Measurements from ENCODE around the gene HOXD10.

HOXD10 gene

DNA sequence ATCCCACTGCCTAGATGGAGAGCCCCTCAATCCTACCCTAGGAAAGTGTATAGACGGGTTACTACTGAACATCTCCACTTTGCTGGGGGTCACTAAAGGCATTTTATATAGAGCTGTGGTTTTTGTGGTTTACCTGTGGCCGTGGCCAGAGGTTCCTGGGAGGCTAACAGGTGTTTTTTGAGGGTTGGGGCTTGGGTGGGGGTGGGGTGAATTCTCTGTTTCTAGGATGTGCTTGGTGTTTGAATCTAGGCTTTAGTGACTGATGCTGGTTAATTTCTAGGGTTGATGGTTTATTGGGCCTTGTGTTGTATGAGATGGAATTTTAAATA, 20.6 kb downstream of the HOXD10 start:
- DNase-seq (ENCODE audit: low read depth), result no peak

DNA sequence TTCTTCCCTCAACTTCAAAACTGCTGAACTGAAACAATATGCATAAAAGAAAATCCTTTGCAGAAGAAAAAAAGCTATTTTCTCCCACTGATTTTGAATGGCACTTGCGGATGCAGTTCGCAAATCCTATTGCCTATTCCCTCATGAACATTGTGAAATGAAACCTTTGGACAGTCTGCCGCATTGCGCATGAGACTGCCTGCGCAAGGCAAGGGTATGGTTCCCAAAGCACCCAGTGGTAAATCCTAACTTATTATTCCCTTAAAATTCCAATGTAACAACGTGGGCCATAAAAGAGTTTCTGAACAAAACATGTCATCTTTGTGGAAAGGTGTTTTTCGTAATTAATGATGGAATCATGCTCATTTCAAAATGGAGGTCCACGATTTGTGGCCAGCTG, 21.3 kb downstream of the HOXD10 start:
- DNase-seq (ENCODE audit: low read depth), result no peak

DNA sequence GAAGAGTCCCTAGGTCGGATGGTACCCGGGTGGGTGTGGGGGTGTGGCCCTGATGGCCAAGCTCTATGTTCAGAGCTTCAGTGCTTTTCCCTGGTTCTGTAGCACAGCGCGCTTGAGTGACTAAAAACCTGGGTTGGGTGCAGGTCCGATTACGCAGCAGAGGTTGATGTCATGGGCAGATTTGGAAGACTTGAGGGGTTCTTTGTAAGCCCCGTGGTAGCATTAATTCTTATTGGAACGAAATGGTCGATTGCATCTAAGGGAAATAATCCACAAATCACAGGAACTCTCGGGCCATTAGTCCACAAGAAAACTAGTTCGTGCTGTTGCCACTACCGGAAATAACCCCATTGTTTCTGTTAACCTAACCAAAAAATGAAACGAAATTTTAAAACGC, 21.9 kb downstream of the HOXD10 start:
- no peak for DNase-seq (ENCODE audit: low read depth)

DNA sequence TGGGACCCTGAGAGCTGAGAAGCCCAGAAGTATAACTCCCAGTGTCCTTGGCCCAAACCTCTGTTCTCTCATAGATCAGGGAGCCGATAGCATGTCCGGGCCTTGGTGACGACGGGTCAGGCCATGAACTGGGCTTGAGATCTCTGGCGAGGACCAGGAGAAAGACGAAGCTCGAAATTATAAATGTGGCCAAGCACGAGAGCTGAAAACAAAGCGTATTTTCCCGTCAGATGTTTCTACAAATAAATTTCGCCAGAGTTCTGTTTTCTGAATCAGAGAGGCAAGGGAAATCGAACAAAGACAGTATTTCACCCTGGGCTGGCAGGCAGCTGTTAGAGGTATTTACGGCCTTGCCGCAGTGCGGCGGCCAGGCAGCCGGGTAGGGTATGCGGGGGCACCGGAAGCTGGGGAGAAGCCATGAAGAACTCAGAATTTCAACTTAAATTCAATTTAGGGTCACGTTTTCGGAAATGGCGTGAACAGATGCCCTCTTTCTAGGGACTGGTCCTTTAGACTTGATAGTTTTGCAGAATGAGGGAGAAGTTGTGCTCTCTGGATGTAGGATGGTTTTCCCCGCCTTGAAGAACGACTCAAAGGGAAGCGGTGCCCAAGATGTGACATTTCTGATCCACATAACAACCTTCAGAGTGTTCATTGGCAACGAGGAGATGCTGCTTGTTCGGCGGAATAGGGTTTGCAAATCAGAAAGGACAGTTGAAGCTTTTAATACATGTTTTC, 22.5 kb downstream of the HOXD10 start:
- DNase-seq (ENCODE audit: low read depth), result no peak

DNA sequence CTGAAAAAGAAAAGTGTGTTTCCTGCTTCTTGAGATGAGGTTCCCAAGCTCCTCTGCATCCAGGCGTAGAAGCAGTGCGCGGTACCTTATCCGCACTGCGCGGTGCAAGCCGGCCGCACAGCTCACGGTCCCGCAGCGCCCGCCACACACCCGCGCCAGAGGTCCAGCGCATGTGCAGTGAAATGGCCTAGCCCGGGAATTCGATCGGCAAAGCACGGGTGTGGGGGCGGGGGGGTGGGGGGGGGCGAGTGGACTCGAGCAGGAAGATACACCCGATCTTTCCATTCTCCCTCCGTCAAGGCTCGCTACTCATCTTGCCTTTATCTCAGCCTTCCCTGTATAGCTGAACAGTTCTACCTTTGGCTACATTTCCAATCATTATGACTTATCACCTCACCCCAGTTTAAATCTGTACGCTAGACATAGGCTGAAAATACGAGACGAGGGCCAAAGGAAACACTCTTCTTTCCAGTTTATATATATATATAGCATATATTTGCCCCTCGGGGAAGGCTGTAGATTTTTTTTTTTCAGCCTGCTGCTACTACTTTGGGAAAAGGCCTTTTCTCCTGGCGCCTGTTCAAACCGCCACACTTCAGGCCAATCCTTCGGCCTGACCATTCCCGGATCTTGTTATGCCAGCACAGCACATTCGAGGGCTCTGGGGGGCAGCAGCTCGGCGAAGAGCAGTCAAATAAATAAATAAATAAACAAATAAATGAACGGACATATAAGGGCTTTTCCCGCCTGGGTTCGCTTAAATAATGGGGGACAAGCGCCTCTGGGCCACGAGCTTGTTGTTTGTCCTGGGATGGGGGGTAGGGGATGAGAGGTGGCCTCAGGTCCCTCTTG, 23.3 kb downstream of the HOXD10 start:
- DNase-seq (ENCODE audit: low read depth), result no peak

DNA sequence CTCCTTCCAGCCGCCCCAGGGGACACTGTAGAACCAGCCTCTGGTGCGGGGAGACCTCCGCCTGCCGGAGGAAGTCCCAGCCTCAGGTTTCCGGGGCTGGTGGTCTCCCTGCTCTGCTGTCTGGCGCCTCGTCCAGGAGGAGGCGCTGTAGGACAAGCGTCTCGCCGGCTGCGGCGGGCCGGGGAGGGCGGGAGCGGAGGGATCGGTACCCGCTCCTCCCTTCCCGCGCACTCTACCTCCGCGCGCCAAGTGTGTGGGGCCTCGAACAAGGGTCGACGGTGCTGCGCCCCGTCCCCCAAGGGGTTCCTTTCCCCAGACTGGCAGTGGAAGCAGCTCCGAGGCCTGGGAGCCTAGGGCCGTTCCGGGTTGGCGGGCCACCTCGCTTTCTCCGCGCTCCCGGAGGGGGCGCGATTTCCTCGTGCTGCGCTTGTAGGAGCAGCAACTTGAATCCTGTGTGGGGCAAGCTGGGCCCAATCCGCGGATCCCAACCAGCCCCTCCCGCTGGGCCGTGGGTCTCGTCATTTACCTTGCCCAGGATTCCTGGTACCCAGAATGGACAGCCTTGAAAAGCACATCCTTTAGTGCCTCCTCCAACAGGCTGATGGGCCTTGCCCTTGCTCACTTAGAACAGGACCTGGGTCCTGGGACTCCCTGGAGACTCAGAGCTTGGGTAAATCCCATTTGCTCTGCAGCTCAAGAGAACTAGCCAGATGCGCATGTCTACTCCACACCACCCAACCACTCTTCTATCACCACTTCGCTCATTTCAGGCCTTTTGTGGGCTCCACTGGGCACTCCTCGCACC, 24.1 kb downstream of the HOXD10 start:
- DNase-seq (ENCODE audit: low read depth), result peak; percentile 50

DNA sequence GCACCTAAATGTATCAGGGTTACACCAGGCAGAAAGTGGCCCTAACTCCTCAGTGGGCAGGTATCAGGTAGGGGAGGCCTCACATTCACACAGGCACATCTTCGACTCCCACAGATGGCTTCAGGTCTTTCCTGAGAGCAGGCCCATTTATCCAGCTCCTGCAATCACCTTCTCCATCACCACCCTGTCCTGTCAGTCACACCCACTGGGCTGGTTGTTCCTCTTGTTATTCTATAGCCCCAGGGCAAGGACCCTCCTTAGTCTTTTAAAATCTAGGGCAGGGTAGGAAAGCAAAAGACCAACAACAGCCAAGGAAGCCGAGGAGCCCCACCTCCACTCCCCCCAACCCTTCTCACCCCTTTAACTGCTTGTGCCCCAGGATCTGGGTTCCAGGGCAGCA, 25.7 kb downstream of the HOXD10 start:
- DNase-seq (ENCODE audit: low read depth), result no peak

DNA sequence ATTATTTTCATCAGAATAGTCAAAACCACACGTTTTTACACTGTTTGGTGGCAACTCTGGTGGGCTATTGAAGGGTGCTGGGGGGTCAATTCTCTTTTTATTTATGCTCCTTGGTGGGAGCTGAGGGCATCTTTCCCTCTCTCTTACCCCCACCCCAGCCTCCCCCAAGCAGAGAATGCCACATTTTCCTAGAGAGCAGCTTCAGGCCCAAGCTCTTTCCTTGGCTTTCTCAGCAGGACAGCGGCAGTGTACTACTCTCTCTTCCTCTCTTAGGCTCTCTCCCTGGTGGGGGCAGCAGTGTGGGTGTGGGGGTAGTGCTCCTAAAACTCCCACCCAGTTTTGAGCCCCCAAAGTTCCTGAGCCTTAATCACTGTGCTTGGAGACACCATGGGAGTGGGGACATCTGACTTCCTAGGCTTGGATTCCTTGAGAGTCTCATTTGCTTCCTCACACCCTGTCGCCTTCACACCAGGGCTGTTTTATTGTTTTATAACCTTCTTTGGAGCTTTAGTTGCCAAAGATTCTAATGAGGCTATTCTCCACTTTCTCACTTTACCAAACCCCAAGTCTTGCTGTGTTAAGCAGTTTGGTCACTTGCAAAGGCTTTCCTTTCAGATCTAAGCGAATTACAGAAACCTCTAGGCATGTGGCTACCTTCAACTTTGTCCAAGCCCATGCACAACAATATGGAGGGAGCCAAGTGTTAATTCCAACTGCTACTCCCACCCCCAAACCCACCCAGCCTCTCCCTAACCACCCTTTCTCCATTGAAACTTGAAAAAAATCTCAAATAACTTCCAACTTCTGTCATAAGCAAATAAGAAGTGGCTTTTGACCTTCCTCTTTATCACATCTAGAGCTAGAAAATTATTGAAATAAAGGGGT, 28.7 kb downstream of the HOXD10 start:
- DNase-seq (ENCODE audit: low read depth), result no peak

DNA sequence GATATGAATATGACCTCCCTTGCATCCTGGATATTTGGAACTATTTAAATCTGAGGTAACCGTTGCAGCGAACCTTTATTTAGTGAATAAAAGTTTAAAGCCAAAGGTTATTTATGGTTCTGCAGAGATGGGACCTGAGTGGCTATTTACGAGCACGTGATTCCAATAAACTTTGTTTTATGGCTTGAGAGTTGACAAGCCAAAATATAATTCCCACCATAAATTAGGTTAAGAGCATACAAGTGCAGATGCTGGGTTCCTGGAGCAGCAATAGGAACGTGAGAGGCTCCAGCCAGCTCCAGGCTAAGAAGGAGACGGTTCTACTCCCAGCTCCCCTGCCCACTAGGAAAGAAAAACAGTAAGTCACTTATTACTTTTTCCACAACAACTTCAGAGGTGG, 29.5 kb downstream of the HOXD10 start:
- no peak for DNase-seq (ENCODE audit: low read depth)

DNA sequence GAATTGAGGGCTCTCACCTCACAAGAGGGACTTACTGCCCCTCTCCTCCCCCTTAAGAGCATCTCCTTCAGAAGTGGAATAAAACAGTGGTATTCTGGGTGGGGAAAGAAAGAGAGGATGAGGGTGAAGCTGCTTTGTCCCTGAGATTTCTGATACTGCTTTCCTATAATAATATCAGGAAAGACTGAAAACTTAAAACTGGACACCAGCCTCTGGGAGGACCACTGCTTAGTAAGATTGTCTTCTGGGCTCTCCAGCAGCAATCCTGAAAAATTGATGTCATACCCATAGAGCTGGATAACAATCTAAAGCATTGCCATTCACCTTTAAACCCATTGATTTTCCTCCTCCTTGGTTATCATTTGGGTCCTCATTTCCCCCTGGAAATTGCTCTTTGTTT, 30.1 kb downstream of the HOXD10 start:
- no peak for DNase-seq (ENCODE audit: low read depth)

DNA sequence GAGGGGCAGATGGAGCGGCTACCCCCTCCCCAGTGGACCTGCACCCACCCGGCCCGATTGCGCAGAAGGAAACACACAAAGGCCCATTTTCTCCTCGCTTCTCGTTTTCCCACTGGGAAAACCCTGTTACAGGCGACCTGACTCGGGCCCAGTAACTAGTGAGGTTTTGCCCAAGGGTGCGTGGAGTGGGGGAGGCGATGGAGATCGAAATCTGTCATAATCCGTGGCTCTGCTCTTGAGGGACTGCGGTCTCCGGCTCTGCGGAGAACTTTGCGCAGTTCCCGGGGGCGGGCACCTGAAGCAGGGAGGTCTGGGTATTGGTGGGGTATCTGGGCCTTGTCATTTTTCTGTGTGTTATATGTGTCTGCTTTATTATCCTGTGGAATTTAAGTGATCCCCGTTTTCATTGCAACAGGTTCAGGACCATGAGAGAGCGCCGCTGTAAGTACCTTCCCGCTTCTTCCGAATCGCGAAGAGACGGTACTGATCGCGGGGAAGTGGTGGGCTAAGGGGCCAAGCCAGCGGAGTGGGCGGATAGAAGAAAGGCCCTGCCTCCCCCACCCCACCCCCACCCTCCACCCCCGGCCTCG, 30.7 kb downstream of the HOXD10 start:
- no peak for DNase-seq (ENCODE audit: low read depth)

DNA sequence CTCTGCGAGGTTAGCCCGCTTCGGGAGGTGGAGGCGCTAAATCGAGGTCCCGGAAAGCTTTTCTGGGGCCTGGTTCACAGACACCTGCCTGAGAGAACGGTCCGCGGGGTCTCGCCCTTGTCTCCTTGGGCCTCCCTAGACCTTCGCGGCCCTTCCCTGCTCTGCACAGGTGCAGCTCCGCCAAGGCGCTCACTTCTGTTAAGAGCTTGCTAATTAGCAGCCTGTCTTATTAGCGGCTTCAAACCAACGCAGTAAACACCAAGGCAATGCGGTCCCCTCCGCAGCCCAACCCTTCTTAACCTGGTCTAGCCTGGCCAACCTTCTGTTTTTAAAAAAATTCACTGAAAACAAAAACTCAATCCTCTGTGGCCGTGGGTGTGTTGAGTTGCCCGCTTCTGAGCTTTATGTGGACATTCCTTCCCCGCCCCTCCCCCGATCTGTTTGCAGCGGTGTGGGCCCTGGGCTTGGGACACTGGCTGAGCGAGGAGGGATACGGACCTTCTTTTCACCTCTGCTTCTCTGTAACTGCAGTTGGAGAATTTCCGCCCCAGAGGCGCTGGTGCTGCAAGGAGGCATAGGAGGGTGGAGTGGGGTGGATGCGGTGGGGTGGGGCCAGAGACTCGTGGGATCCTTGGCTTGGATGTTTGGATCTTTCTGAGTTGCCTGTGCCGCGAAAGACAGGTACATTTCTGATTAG, 31.4 kb downstream of the HOXD10 start:
- DNase-seq (ENCODE audit: low read depth), result no peak

DNA sequence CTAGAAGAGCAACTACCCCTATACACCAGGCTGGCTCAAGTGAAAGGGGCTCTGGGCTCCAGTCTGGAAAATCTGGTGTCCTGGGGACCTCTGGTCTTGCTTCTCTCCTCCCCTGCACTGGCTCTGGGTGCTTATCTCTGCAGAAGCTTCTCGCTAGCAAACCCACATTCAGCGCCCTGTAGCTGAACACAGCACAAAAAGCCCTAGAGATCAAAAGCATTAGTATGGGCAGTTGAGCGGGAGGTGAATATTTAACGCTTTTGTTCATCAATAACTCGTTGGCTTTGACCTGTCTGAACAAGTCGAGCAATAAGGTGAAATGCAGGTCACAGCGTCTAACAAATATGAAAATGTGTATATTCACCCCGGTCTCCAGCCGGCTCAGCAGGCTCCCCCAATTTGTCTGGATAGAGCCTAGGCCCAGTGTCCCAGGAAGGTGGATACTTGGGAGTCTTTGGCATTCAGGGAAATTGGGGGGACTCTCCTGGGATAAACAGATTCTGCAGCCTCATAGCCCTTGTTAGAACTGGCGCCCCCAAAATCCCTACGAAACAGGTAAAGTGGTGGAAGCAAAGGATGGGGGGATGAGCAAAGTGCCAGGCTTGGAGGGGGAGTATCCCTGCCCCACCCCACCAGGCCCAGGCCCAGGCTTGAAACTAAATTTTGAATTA, 32.3 kb downstream of the HOXD10 start:
- DNase-seq (ENCODE audit: low read depth), result no peak

DNA sequence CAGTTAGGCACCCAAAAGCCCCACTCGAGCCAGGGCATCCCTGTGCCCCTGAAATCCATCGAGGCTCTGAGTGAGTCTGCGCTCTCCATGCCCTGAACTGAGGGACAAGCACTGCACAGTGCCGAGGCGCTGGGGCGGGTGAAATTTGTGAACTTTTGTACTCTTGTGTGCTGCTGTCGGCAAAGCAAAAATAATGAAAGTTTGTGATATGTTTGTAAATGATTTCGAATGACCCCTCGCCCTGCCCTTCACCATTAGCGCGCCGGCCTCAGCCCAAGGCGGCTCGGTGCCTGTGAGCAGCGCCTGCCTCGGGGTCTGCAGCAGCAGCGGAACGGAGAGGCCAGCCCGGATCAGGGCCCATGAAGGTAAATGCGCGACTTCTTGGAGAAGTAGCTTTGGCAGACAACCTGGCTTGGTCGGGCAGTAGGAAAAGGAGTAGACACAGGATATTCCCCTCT, 32.9 kb downstream of the HOXD10 start:
- no peak for DNase-seq (ENCODE audit: low read depth)

DNA sequence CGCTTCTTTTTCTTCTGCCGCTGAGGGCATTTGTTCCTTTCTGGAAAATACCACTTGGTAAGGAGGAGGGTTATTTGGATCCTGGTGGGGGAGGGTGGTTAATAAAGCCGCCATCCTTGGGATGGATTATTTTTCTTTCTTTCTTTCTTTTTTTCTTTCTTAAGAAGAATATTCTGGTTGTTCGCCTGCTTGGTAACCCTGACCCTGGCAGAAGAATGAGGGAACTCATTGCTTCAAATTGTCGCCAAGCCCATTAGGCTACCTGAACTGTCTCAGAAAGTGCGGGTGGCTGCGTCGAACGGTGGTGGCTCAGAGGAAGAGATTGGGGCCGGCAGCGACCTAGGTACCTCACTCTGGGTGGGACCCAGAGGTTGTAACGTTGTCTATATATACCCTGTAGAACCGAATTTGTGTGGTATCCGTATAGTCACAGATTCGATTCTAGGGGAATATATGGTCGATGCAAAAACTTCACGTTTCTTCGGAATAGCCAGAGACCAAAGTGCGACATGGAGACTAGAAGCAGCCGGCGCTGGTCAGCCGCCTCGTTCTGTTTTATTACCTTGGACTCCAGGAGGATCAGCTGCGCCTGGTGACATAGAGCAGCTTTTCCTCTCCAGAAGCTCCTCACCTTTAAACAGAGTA, 33.5 kb downstream of the HOXD10 start:
- no peak for DNase-seq (ENCODE audit: low read depth)

DNA sequence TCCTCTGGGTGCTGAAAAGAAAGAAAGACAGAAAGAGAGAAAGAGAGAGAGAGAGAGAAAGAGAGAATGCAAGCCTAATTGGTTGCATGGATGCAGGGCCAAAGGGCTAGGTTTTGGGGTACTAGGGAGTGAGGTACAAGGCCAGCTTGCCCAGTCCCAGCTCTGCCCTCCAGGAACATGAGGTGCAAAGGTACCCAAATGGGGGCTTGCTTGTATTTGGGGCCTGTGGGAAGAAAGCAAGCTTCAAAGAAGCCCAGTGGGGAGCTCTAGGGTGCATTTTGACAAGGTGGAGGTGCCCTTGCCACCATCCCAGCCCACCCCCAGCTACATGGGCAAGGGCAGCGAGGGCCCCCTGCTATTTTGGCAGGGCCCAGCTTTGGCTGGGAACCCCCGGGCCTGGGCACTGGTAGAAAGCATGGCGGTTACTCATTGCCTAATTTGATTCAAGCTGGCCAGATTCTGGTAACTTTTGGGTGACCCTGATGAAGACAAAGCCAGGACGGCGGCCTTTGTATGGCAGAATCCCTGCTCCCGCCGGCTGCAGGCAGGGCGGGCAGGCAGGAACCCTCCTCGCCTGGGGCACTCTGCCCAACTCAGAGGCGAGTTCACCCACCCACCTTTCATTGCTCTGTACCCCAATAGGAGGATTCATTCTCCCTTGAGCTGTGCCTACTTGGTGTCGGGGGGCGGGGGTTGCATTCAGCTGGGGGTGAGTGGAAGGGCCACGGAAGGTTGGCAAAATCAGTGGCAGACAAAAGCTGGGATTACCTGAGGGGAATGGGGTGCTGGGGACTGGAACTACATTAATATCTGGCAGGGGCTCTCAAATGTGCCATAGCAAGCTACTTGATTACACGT, 34.2 kb downstream of the HOXD10 start:
- DNase-seq (ENCODE audit: low read depth), result no peak

DNA sequence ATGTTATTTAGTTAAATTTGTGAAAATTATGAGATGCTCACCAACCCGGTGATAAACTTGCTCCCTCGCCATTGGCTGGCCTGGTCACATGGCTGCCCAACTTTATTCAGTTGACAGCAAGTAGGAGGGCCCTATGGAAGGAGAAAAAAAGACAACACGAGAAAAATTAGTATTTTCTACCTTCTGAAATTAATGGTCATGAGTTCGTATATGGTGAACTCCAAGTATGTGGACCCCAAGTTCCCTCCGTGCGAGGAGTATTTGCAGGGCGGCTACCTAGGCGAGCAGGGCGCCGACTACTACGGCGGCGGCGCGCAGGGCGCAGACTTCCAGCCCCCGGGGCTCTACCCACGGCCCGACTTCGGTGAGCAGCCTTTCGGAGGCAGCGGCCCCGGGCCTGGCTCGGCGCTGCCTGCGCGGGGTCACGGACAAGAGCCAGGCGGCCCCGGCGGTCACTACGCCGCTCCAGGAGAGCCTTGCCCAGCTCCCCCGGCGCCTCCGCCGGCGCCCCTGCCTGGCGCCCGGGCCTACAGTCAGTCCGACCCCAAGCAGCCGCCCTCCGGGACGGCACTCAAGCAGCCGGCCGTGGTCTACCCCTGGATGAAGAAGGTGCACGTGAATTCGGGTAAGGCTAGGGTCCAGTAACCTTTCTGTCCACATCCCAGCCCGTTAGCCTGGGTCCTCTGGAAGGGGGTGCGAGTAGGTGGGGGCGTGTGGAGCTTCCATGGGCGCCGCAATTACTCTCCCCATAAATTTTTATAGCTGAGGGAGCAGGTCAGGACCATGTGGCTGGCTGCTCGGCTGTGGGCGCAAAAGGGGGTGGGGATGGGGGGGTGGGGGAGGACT, 35.1 kb downstream of the HOXD10 start, which contains the start of gene HOXD4:
Gene HOXD4, plus strand, starts transcription at position 109 of the 846 bp plus-strand sequence. Its CDS starts 84 bp downstream, at position 193.
- DNase-seq (ENCODE audit: low read depth), result no peak

Measured in iris pigment epithelial cell (primary cell).